ENCODE data around the gene NEK10.
"Not testable (repeated sequence)": the region's sequence is repeated elsewhere in the genome, so short reads cannot be mapped to it uniquely, and the experiment has no call there.

The NEK10 gene

DNA sequence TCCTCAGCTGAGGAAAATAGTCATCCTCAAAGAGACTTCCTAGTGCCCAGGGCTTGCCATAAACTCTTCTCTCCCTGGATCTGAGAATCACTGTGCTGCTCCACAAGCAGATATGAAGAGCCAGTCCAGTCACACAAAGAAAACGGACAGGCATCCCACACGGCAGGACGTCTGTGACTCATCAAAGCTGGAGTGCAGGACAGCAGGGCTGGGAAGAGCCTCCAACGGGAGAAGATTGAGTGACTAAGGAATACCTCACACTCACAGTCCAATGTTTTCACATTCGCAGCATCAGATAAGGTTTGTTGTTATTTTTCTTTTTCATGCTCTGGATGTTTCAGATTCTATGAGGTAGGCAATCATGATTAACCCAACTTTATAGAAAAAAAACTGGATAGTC lies 57.8 kb downstream of the NEK10 start:
- TF ChIP-seq, protein P1, sequence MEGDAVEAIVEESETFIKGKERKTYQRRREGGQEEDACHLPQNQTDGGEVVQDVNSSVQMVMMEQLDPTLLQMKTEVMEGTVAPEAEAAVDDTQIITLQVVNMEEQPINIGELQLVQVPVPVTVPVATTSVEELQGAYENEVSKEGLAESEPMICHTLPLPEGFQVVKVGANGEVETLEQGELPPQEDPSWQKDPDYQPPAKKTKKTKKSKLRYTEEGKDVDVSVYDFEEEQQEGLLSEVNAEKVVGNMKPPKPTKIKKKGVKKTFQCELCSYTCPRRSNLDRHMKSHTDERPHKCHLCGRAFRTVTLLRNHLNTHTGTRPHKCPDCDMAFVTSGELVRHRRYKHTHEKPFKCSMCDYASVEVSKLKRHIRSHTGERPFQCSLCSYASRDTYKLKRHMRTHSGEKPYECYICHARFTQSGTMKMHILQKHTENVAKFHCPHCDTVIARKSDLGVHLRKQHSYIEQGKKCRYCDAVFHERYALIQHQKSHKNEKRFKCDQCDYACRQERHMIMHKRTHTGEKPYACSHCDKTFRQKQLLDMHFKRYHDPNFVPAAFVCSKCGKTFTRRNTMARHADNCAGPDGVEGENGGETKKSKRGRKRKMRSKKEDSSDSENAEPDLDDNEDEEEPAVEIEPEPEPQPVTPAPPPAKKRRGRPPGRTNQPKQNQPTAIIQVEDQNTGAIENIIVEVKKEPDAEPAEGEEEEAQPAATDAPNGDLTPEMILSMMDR (IDR thresholded peaks at IDR 0.05; ENCODE audit: low read depth, low read length), result no peak
- DNase-seq (ENCODE audit: extremely low read depth, low read depth), result peak; percentile 31

DNA sequence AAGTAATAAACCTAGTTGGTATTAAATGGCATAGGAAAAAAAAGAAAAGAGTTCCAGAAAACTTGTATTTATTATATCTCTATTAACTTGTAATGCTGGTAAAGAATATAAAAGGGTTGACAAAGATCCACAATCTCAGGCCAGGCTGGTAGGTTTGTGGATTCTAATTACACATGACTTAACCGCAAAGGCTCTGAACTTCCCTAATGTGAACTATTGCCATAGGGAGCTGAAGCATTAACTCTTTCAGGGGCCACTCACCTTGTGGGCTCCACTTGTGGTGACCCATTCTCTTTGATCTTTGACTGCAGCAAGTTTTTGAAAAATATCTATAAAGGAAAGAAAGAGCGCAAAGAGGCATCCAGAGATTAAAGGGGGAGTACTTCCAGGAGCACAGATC lies 58.5 kb downstream of the NEK10 start:
- TF ChIP-seq, protein P1 (IDR thresholded peaks at IDR 0.05; ENCODE audit: low read depth, low read length), result no peak
- DNase-seq (ENCODE audit: extremely low read depth, low read depth), result no peak

DNA sequence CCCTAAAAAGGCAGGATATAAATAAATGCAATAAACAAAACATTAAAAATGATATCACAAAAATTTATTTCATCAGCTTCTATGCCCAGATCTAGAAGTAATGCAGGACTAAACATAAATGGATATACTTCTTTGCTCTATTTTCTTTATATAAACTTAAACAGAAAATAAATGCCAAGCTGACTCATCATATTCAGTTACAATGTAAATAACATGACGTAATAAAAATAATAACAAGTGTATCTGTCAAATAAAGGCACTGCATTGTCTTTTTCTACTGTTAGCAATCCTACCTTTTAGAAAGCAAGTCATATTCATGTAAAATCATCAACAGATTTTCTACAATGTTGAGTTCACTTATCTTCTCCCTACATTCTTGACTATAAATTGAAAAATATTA lies 61.6 kb downstream of the NEK10 start:
- DNase-seq (ENCODE audit: extremely low read depth, low read depth), result no peak
- TF ChIP-seq, protein P1 (IDR thresholded peaks at IDR 0.05; ENCODE audit: low read depth, low read length), result no peak

DNA sequence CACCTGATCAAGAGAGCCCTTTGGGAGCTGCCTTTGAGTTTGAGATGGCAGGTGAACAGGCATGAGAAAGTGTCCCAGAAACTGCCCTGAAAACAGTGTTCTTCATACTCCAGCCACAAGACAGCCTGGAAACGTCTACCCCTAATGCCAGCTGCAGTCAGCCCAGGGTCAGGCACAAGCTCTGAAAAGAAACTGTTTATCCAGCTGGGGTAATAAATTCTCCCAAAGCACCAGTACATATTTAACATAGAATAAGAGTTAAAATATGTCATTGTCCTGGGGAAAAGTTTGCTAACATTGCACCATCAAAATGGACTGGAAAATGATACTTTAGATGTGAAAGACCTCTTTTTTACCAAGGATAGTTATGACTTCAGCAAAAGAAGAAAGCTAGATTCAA lies 66.3 kb downstream of the NEK10 start:
- TF ChIP-seq, protein P1 (IDR thresholded peaks at IDR 0.05; ENCODE audit: low read depth, low read length), result no peak
- DNase-seq (ENCODE audit: extremely low read depth, low read depth), result no peak

DNA sequence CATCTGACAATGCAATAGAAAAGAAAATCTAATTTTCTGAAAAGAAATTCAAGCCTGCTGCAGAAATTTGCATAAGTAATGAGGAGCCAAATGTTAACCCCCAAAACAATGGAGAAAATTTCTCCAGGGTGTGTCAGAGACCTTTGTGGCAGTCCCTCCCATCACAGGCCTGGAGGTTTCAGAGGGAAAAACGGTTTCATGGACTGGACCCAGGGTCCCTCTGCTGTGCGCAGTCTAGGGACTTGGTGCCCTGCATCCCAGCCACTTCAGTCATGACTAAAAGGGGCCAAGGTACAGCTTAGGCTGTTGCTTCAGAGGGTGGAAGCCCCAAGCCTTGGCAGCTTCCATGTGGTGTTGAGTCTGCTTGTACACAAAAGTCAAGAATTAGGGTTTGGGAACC lies 70.2 kb downstream of the NEK10 start:
- not testable (repeated sequence) for DNase-seq (ENCODE audit: extremely low read depth, low read depth)

DNA sequence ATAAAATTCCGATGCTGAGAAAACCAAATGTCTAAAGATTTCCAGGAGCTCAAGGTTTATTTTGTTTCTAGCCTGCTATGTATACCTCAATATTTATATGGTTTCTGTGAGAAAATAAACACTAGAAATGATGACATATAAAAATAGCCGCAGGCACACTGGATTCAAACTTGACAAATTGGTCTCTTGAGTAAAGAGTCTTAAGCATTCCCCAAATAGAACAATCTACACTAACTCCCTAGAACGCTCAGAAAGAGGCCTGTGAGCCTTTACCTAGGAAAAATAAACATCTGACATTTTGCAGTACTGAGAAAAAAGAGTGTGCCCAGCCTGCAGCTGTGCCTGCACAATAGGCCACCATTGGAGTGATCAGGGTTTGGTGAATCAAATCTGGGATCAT lies 75.2 kb downstream of the NEK10 start:
- TF ChIP-seq, protein P1 (IDR thresholded peaks at IDR 0.05; ENCODE audit: low read depth, low read length), result no peak
- no peak for DNase-seq (ENCODE audit: extremely low read depth, low read depth)

DNA sequence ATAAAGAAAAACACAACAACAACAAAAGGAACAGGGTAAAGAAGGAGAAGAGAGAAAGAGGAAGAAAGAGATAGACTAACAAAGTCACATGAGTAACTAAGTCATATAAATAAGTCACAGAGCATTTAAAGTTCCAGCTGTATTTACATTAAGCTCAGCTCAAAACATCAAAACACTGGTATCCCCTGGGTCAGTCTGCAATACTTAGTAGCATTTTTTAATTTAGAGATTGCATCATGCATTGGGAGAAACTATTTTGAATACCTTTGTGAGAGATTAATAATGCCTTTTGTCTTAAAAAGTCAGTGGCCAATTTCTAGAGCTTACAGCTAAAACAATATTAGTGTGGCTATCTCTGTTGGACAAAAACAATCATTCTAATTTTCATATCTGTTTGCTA lies 78.4 kb downstream of the NEK10 start:
- TF ChIP-seq, protein P1 (IDR thresholded peaks at IDR 0.05; ENCODE audit: low read depth, low read length), result no peak
- DNase-seq (ENCODE audit: extremely low read depth, low read depth), result no peak

DNA sequence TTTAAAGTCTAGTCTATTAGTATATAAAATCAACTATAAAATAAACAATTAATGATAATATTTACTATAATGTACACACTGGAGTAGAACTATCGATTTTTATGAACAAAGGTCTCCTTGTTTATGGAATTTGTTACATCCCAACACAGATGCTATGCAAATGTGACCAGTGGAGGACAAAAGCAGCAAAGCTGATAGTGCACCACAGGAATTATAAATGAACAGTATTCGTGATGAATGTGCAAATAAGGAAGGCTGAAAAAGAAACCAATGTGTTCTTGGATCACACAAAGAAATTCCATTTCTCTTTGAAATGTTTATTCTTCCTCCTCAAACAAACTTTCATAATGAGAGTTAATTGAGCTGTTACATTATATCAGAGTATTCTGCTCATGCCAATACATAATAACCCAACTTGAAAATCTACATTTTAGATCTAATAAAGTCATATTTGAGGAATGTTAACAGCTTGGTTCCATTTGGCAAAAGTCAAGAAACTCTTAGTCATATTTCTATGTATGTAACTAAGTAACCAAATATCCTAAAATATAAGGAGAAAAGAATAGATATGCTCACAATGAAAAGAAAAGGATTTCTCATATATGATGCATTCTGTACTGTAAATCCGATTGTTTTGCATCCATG lies 79.3 kb downstream of the NEK10 start:
- TF ChIP-seq, protein P1 (IDR thresholded peaks at IDR 0.05; ENCODE audit: low read depth, low read length), result no peak
- peak; percentile 28 for DNase-seq (ENCODE audit: extremely low read depth, low read depth)

All from AG09319 (cell line).